Cardiac muscle cell (in vitro differentiated cells and primary cell): ENCODE data around the gene SCYL3. TPM values are rescaled to one million over a fixed set of nuclear protein-coding genes. Genes with fewer than 3 reads are reported as not detected.

ENCODE experiments used
- DNase-seq, 2 donors: peaks; one replicate each; pipeline versions ENCODE4 v3.0.0 to v3.0.0-alpha.2; 2010 to 2017; ENCODE audit warnings: low read depth in 1 of 2, low spot score in 1 of 2
- H3K27ac ChIP-seq: fragments of 200-600 bp; sonication (generic); 2 replicates; pipeline ENCODE4 v1.5.1; 2016
- H3K27me3 ChIP-seq: fragments of 200-600 bp; sonication (generic); 2 replicates; pipeline ENCODE4 v1.6.0; 2016; ENCODE audit warnings: control low read depth
- H3K36me3 ChIP-seq: fragments of 200-600 bp; sonication (generic); 2 replicates; pipeline ENCODE4 v1.5.1; 2016; ENCODE audit warnings: control low read depth
- H3K4me1 ChIP-seq: fragments of 200-600 bp; sonication (generic); 2 replicates; pipeline ENCODE4 v1.8.1; 2017; ENCODE audit warnings: low read depth, mild to moderate bottlenecking, mixed run types
- H3K4me3 ChIP-seq: fragments of 200-600 bp; sonication (generic); 2 replicates; pipeline ENCODE4 v1.5.1; 2016; ENCODE audit warnings: mild to moderate bottlenecking
- H3K9me3 ChIP-seq: fragments of 200-600 bp; sonication (generic); 2 replicates; pipeline ENCODE4 v1.5.1; 2017; ENCODE audit warnings: low read depth, mild to moderate bottlenecking, control low read depth
- CTCF ChIP-seq: IDR thresholded peaks from 2 replicates; pipeline ENCODE4 v1.5.1; 2012; ENCODE audit warnings: low read depth, mild to moderate bottlenecking, low read length
- polyA plus RNA-seq: library from polyadenylated mRNA; unstranded; fragments of >200 nt; fragmentation: Nextera tagmentation; extraction: Ambion mirVana; gene quantifications from 2 replicates; pipeline ENCODE4 v1.2.1, GENCODE V29; 2016
- total RNA-seq: library from RNA; depleted of rRNA; stranded (reverse); fragments of >200 nt; gene quantifications from 2 replicates; pipeline ENCODE4 v1.2.3, GENCODE V29; 2016

Gene SCYL3
- total and polyA plus RNA-seq, 2 experiments from 2014 or later: 4.6 to 9.4 TPM

DNA sequence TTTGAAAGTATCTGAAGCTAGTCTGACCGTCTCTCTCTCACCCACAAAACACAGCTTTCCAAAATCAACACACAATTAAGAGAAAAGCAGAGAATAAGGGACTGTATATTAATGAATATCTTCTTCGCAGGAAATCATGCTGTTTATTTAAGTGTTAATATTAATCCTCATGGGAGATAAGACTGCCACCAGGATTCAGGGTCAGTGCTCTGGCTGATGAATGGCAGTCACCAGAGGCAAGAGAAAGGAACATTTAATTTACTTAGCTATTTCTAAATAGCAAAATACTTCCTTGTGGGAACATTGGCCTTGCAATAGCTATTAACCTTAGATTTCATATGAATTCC lies 2.2 kb downstream of the SCYL3 start:
- TF ChIP-seq CTCF: no peak
- Histone ChIP-seq H3K9me3 (no peaks in the 10 kb centered on the region), H3K4me1 (peaks cover 11% of the 10 kb centered on the region), H3K36me3 (peaks cover 20% of the 10 kb centered on the region), H3K27me3 (no peaks in the 10 kb centered on the region), H3K4me3 (no peak overlapping the region), H3K27ac (no peak overlapping the region)
- no peak for DNase-seq

GRCh38 chr1:169890761-169891538 lies 2.7 kb downstream of the SCYL3 start:
- H3K27ac ChIP-seq: no peak overlapping the region
- peaks cover 11% of the 10 kb centered on the region for H3K4me1 ChIP-seq
- no peaks in the 10 kb centered on the region for H3K27me3 ChIP-seq
- TF ChIP-seq CTCF: no peak
- peaks cover 21% of the 10 kb centered on the region for H3K36me3 ChIP-seq
- H3K4me3 ChIP-seq: no peak overlapping the region
- no peak for DNase-seq
- no peaks in the 10 kb centered on the region for H3K9me3 ChIP-seq

- Histone ChIP-seq H3K4me1 (peaks cover 11% of the 10 kb centered on the region), H3K27me3 (no peaks in the 10 kb centered on the region), H3K9me3 (no peaks in the 10 kb centered on the region), H3K27ac (no peak overlapping the region), H3K36me3 (peaks cover 21% of the 10 kb centered on the region), H3K4me3 (no peak overlapping the region)
- DNase-seq: no peak
- TF ChIP-seq CTCF: no peak
These were observed 3.8 kb downstream of the SCYL3 start for GRCh38 chr1:169889871-169890270.

- TF ChIP-seq CTCF: no peak
- no peak overlapping the region for H3K27ac ChIP-seq
These were observed 6.8 kb downstream of the SCYL3 start for GRCh38 chr1:169886931-169887330.

DNA sequence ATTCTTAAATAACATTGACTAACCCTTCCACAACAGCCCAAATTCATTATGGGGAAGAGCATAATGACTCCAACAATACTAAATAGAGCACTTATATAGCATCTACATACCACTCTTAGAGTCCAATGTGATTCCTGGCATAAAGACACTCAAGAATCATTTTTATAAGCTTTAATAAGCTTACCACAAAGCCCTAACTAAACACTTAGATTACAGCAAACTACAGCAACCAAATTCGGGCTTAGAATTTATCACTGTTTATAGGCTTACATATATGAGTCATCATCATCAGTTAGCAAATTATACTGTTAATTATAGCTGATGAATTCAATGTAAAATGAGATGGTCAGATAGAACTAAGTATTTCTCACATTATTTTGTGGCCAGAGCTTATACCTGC lies 7.3 kb downstream of the SCYL3 start:
- H3K27me3 ChIP-seq: no peaks in the 10 kb centered on the region
- no peak for DNase-seq
- H3K36me3 ChIP-seq: peaks cover 21% of the 10 kb centered on the region
- H3K4me3 ChIP-seq: no peak overlapping the region
- H3K27ac ChIP-seq: no peak overlapping the region
- no peaks in the 10 kb centered on the region for H3K9me3 ChIP-seq
- H3K4me1 ChIP-seq: peaks cover 1% of the 10 kb centered on the region
- TF ChIP-seq CTCF: no peak

More at GRCh38 chr1:169886931-169887330, 6.8 kb downstream of the SCYL3 start:
- no peak overlapping the region for H3K4me3 ChIP-seq
- no peak for DNase-seq
- no peaks in the 10 kb centered on the region for H3K9me3 ChIP-seq
- H3K36me3 ChIP-seq: peaks cover 21% of the 10 kb centered on the region
- no peaks in the 10 kb centered on the region for H3K27me3 ChIP-seq
- peaks cover 5% of the 10 kb centered on the region for H3K4me1 ChIP-seq

- TF ChIP-seq CTCF: no peak
- H3K4me1 ChIP-seq: no peaks in the 10 kb centered on the region
- H3K27ac ChIP-seq: no peak overlapping the region
- DNase-seq: no peak
- peaks cover 21% of the 10 kb centered on the region for H3K36me3 ChIP-seq
- H3K9me3 ChIP-seq: no peaks in the 10 kb centered on the region
- H3K27me3 ChIP-seq: no peaks in the 10 kb centered on the region
- no peak overlapping the region for H3K4me3 ChIP-seq
These were observed 8.5 kb downstream of the SCYL3 start for GRCh38 chr1:169885207-169885606.
